Stimulated activated CD4-positive, alpha-beta T cell treated with anti-CD3 and anti-CD28 coated beads, Interleukin-2, amount 100 ng/mL, for 4 hours (primary cell): ENCODE measurements around the gene KCNMA1.

Experiments
- DNase-seq: peaks from one replicate; pipeline ENCODE4 v3.0.0-alpha.2; 2020; ENCODE audit warnings: low read depth

KCNMA1 gene

DNA sequence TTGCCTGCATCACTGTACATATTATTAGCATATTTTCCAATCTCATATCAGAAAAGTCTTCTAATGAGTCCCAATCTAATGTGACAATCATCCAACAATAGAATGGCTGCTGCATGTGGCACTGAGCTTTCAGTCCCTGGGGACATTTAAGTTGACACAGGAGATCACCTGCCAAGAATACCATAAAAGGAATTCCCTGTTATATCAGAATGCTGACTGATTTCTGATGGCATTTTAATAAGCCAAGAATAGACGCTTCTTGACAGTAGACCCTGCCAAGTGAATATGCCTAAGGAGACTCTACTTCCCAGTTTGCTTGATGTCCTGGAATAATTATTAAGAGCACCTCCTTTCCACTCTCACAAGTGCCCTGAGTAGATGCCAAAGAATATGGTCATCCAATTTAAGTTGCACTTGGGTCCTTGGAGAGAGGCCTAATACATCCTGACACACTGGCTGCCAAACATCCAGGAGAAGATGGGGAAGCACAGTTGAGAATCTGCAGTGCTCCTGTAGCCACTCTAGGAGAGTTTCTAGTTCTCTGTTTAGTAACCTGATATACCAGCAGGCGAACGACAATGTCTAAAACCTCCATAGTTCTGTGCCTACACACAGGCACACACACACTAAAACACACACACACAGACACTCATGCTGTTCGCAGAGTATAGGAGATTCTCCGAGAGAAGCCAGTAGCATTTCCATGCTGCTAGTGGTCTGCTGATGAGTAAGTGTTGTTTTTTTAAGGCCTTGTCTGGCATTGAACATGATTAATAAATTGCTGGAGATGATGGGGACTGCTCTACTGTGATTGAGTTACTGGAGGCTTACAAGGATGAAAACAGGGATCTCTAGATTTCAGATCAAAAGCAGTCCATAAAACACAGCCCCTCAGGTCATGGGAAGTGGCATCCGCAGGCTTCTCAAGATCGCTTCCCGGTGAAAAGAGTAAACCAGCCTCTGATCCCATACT, 369.6 kb downstream of the KCNMA1 start:
- DNase-seq: no peak

DNA sequence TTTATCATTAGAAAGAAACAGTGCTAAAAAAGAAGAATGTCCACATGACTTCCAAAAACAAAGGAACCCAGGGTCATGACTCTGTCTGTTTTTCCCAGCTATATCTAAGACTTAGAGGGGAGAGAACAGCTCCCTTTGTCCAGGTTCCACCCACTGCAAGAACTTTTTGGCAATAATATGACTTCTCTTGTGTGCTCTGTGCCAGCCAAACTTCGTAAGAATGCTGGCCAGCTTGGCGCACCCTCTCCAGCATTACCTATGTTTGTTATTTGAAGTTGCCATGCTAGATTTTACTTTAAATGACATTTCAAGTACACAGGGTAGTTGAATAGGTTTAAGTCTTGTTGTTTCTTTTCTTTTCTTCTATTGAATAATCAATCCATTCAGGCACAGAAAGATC, 371.4 kb downstream of the KCNMA1 start:
- no peak for DNase-seq

DNA sequence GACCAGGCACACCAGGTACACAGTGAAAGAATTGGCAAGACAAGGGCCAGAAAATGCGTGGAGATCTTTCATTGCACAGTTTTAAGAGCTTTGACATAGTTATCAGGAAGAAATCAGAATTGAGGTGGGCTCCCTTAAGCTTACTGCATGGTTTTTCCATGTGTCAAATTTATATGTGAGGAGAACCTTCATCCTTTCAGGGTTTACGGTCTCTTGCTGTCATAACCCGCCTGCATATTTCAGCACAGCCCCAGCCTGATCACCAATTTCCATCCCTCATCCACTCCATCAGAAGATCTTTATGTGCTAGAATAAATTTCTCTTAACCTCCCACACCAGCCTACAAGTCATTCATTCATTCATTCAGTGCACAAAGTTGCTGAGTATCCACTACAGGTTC, 373.1 kb downstream of the KCNMA1 start:
- DNase-seq: no peak

DNA sequence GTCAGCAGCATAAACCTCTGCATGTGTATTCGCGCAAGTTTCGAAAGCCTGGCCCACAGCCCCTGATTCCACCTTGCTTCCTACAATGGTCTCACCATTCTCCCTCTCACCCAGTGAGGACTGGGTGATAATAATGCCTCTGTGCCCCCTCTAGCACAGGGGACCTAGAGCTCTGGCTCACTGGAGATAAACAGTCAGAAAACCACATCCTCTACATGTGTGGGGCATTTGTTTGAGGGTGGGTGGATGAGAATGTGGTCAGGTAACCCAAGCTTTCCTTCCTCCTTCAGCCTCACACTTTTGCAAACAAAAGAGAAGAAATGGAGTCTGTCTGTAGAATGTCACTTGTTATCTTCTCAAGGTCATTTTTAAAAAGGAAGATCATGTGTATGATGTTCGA, 373.5 kb downstream of the KCNMA1 start:
- no peak for DNase-seq

DNA sequence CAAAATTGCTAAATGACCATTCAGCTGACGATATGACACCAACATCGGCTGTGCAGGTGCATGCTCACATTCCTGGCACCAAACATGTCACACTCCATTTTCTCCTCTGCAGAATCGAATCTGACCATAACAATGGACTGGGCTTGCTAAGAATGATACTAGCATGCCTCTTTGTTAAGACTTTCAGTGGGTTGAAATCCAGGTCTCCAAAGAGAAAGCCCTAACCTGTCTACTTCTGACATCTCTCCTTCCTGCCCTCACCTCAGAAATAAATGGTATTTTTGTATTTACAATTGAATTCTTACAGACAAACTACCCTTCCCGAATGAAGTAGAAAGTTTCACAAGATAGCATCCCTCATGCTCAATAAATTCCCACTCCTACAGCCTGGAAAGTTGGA, 373.9 kb downstream of the KCNMA1 start:
- no peak for DNase-seq

DNA sequence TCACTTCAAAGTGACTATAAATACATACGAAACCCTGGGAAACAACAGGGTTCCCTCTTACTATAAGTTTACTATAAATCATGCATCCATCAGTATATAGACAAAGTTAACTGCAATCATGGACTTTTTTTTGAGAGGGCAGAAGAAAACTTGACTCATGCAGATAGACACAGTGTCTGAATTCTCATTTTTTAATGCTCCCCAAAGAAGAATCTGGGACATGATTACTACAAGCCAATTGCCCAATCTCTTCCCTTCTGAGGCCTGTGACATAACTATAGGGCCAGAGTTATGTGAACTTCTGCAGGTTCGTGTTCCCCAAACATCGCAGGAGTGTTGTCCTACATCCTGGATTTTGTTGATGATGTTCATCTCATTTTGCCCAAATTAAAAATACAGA, 376.5 kb downstream of the KCNMA1 start:
- no peak for DNase-seq

DNA sequence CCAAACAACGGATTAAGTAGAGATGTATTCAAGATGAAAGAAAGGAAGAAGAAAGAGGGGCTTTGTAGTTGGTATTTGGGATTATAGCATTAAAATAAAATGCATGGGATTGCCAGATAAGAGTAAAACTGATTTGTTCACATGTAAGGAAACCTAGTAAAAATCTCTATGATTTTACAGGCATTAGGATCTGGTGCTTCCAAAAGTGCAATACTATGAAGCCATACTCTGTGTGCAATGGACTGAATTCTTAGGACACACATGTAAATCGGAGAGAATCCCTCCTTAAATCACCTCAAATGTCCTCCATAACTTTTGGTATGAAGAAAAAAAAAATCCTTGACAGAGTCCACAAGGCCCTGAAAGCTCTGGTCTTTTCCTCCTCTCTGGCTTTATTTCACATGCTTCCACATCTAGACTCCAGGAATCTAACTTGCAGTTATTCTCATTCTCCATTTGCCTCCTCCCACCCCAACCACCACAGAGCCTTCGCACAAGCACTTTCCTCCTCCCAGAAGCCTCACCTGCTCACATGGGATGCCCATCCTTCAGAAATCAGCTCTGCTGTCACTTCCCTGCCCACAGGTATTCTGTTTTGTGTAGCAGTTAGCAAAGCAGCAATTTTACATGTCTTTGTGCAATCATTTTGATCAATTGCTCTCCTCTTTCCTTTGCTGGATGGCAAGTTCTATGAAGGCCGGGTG, 378.3 kb downstream of the KCNMA1 start:
- no peak for DNase-seq

DNA sequence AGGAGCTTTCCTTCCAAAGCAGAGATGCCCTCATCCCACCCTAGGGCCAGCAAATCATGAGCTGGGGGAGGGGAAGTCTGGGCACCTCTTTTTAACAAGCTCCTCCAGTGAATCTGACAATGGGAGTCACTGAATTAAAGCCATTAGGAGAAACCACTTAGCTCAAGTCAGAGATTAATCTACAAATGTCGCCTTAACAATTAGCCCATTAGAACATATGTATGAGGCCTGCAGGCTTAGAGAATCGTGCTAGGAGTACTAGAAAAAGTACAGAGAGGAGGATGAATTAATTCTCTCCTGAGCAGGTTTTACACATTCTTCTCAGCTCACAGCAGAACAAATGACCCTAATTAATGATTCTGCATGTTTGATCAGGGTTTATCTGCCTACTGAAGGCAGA, 381.3 kb downstream of the KCNMA1 start:
- no peak for DNase-seq

DNA sequence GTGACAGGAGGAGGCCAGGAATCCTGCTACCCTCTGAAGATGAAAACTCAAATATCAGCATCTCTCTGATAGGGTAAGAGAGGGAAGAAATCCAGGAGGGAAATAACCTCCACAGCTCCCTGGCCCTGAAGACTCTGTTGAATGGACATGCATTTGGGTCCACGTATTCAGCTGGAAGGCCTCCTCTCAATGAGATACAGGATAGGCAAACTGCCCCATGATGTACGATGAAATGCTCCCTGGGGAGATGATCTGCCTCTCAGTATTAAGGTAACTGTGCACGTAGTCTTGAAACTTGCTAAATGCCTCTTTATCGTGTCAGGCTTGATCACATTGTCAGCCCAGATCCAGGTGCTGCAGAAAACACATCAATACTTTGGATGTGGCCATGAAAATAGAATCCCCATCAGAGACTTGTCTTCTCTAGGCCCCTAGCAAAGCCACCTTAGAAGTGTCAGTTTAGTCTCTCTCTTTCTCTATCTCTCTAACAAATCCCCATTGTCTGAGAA, 384.0 kb downstream of the KCNMA1 start:
- DNase-seq: no peak

DNA sequence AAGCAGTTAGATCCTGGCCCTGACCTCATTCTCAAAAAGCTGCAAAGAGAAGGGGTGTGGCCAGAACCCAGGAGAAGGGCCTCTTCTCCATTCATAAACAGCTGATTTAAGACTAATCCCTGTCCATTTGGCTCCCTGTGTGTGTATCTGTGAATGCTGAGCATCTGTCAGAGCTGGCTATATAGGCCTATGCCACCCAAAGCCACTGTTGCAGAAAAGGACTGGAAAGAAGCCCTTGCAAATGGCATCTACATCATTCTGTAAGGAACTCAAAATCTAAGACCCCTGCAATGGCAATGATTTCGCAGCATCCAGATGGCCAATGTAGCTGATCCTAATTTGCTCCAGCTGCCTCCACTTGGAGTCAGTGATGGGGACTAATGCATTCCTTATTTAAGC, 384.5 kb downstream of the KCNMA1 start:
- DNase-seq: no peak

DNA sequence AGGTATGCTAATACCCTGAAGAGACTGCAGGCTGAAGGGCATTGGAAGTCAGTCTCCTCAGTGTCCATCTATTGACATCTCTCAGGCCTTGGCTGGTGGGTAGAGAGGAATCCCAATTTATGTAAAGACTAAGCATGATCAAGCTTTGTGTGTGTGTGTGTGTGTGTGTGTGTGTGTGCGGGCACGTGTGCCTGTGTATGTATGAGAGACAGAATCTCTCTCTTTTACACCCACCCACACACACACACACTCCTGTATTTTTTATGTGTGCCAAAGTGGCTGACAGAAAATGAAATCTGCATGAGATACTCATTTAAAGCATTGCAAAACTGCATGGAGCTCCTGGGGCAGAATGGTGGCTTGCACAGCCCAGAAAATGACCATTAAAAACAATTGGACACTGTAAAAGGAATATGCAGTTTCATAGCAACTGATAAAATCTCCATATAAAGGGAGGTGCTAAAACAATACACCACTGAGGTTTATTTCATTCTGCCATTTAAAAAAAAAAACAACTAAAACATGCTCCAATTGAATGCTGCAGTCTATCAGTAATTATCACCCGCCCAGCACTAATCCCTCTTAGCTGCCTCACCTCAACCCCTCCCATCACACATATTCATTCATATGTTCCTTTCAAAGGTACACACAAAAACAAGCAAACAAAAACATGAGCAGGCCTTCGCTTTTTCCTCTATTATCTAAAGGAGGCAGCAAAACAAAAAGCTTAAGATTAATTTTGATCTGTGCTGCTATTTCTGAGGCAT, 385.0 kb downstream of the KCNMA1 start:
- no peak for DNase-seq

DNA sequence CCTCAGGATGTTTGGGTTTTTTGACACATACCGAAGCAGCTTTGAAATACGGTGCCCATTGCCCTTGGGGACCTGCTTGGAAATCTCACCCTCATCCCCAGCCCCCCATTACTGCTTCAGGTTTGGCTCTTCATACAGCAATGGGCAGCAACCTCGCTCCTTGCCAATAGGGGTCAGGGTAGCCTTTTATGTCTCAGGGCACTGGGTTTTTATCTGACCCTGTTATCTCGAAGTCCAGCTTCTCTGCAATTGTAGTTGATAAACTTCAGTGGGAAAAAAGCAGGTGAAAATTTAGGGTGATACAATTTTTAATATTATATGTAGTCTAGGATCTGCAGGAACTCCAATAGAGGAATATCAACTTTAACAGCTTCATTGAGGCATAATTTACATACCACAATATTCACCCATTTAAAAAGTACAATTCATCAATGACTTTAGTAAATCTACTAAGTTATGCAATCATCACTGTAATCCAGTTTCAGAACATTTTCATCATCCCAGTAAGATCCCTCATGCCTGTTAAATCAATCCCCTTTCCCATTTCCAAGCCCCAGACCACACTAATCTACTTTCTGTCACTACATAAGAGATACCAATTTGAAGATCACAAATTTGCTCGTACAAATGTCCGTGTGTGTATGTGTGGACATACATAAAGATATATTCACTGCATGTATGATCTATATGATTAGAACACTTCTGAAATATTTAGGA, 386.2 kb downstream of the KCNMA1 start:
- DNase-seq: no peak

DNA sequence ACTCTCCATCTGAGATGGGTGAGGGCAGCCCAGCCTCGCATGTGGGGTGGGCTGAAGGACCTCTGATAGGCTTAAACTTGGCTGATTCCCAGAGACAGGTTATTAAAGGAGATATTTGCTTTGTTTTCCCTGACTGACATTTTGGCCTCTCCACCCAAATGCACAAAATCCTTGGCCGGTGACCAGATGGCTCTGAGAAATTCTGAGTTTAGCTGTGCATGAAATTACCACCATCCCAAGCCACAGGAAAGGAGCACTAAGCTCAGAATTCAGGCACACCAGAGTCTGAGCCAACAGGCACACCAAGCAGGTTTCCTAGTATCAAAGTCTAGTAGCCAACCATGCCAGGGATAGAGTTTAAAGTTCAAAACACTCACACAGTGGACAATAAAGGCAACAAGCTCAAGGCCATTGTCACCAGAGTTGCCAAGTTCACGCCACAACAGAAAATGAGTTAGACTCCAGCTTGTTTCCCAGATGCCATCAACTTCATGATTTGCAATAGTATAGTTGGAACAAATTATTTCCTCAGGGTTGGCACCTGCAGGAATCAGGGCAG, 387.6 kb downstream of the KCNMA1 start:
- no peak for DNase-seq

DNA sequence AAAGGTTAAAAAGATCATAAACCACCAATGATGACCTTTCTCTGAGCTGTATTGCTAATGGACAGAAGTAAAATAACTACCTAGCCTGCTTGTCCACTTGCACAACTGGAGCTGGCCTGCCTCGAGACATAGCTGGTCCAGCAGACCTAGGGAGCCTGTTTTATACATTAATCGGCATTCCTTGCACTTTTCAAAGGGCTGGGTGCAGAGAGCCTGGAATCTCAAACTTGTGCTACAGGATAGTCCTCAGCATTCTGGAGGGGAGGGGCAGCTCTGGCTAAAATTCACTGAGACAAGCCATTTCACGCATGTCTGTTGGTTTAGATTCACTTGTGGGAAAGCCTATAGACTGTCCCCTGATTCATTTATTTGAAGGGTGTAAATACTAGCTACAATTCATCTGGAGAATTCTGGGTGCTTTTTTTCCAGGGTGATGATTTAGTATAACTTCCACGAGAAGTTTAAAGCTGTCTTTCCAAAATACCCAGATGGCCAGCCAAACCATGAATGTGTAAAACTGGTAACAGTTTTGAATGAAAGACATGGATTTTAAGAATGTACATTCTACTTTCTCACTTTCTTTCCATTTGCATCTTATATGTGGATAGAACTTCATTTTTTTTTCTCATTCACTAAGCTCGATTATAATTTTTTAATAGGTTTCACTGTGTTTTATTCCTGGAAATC, 389.4 kb downstream of the KCNMA1 start:
- no peak for DNase-seq

DNA sequence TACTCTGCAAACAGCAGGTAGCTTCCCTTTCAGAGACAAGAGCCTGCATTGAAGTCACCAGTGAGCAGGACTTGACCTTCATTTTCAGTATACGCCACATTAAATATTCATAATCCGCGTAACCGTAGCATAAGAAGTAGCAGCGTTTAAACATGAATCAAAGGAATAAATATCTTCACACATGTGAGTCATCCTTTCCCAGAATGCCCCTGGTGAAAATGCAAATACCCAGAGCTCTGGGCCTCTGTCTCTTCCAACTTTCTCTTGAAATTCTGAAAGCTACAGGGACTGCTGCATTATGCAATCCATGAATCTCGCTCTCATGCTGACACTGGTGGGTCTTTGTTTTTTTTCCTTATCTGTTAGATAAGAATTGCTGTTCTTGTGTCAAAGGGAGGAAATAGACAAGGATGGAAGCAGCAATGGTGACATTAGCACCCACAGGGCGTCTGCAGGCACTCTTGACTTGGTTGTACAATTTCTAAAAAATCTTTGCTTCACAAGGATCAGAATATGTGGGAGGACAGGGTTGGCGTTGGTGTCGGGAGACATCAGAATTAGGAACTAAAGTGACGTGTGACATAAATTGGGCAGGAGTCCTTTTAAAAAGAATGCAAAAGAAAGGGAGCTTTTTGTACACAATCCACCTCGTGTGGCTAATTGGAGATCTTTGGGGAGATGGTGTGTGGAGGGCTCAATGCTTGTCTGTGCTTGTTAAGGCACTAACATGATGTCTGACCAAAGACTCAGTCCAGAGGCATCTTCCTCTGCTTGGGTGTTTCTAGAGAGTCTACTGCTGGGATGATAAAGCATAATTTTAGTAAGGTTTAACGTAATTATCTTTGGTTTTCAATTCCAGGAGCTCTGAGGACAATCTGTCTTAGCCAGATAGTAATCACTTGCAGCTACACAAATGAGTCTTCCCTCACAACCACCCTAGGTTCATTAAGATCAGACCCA, 390.3 kb downstream of the KCNMA1 start:
- DNase-seq: no peak

DNA sequence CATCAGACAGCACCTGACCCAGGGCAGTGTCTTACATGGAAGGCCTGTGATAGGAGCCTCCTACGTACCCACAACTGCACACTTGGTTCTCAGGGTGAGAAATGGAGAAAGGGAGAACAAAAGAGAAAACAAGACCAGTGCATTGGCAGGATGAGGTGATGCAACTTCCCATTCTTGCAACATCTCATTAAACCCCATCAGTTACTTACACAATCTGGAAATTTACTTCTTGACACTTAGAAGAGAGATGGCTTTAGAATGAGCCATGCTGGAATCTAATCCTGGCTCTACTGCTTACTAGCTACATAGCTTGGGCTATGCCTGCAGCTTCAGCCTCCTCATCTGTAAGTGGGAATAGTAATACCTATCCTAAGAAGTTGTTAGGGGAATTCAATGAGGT, 391.7 kb downstream of the KCNMA1 start:
- DNase-seq: no peak

DNA sequence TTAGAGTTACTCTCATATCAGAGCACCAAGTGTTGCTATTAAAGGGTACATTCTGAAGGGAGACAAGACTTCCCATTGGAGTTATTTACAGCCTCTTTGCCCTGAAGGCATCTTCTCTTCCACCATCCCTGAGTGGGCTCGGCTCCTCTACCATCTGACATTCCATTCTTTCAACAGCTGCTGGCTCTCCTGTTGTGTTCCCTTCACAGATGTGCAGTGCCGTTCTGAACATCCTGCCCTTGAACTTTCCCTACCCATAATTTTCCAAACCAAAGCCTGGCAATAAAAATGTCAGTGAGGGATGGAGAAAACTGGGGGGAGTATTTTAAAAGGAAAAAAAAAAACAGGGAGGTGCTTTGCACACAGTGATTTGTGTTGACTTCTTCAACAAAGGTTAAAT, 392.9 kb downstream of the KCNMA1 start:
- no peak for DNase-seq

DNA sequence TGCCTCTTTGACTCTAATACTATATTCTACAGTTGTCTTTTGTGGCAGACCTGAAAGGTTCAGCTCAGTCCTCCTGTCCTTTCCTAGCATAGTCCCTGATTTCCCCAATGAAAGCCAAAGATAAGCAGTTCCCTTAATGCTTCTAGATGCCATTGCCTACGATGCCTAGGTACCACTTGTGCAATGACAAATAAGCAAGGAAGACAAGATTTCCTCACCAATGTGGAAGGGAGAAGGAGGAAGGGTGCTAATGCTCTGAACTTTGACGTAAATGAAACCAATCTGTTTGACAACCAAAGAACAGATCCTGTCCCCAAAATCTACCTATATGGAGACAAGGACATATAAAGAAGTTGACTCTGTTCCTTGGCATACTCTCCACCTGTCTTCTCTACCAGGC, 393.3 kb downstream of the KCNMA1 start:
- DNase-seq: no peak

DNA sequence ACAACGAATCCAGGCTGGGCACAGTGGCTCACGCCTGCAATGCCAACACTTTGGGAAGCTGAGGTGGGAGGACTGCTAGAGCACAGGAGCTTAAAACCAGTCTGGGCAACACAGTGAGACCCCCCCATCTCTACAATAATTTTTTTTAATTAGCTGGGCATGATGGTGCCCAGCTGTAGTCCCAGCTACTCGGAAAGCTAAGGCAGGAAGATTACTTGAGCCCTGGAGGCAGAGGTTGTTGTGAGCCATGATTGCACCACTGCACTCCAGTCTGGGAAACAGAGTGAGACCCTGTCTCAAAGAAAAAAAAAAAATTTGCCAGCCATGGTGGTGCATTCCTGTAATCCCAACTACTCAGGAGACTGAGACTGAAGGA, 396.3 kb downstream of the KCNMA1 start:
- no peak for DNase-seq
